ENCODE results near the gene SET. TPM values are rescaled to one million over a fixed set of nuclear protein-coding genes. Genes with fewer than 3 reads are reported as not detected.
A peak's percentile ranks its signal among the peaks of the same experiment; 100 is the strongest.

The SET gene
- total and polyA plus RNA-seq, 2 of the 13 experiments (the other 11 are each of a cell fraction or from before 2014, with no cell fraction given), result 94.2 to 611 TPM

GRCh38 chr9:128684065-128684324 is 5.0 kb upstream of the SET start (continued):
- no peak for TF ChIP-seq BCLAF1 (IDR thresholded peaks at IDR 0.05)
- TF ChIP-seq SRSF1 (optimal IDR thresholded peaks at IDR 0.05; ENCODE audit: low read depth, low read length), result no peak
- TF ChIP-seq ZNF784 (CRISPR knock-in tag; IDR thresholded peaks at IDR 0.05; ENCODE audit: borderline replicate concordance), result peak; percentile 27; the same call in 1 of the 2 replicates
- no peak for TF ChIP-seq JUNB (CRISPR knock-in tag; IDR thresholded peaks at IDR 0.05; ENCODE audit: borderline replicate concordance)
- TF ChIP-seq ZMYM2 (CRISPR knock-in tag; IDR thresholded peaks at IDR 0.05), result no peak
- TF ChIP-seq SALL2 (CRISPR knock-in tag; IDR thresholded peaks at IDR 0.05), result no peak
- TF ChIP-seq NFE2L2 (IDR thresholded peaks at IDR 0.05; ENCODE audit: low read length), result no peak
- TF ChIP-seq HMGXB4 (CRISPR knock-in tag; IDR thresholded peaks at IDR 0.05; ENCODE audit: borderline replicate concordance in 1 of 2, low read depth in 1 of 2), result no peak
- 0 out of 2 replicates have a peak, but pooled peaks have one; percentile 28 for TF ChIP-seq ZNF670 (CRISPR knock-in tag; IDR thresholded peaks at IDR 0.05; ENCODE audit: borderline replicate concordance)
- TF ChIP-seq KDM2A (CRISPR knock-in tag; IDR thresholded peaks at IDR 0.05; ENCODE audit: borderline replicate concordance, low read depth), result no peak
- no peak for TF ChIP-seq SAP130 (CRISPR knock-in tag; IDR thresholded peaks at IDR 0.05; ENCODE audit: low read depth)
- no peak for TF ChIP-seq ARHGAP35 (CRISPR knock-in tag; IDR thresholded peaks at IDR 0.05; ENCODE audit: borderline replicate concordance)
- no peak for TF ChIP-seq ZSCAN12 (CRISPR knock-in tag; IDR thresholded peaks at IDR 0.05)
- no peak for TF ChIP-seq NFYC (CRISPR knock-in tag; IDR thresholded peaks at IDR 0.05)
- TF ChIP-seq, protein P1, sequence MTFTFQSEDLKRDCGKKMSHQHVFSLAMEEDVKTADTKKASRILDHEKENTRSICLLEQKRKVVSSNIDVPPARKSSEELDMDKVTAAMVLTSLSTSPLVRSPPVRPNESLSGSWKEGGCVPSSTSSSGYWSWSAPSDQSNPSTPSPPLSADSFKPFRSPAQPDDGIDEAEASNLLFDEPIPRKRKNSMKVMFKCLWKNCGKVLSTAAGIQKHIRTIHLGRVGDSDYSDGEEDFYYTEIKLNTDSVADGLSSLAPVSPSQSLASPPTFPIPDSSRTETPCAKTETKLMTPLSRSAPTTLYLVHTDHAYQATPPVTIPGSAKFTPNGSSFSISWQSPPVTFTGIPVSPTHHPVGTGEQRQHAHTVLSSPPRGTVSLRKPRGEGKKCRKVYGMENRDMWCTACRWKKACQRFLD (CRISPR knock-in tag; IDR thresholded peaks at IDR 0.05; ENCODE audit: borderline replicate concordance), result no peak
- no peak for TF ChIP-seq CEBPB (IDR thresholded peaks at IDR 0.05; ENCODE audit: borderline replicate concordance, low read depth, low read length)
